HCT116 (cell line): ENCODE measurements around the gene FPR1. TPM values are rescaled to one million over a fixed set of nuclear protein-coding genes. Genes with fewer than 3 reads are reported as not detected.

Experiments used
- ATAC-seq: fragments of 200-7000 bp; cut with Tn5 transposase; 2 replicates; pipeline ENCODE4 v1.9.1; 2020; ENCODE audit warnings: mild to moderate bottlenecking, moderate library complexity
- BruUV-seq: library from RNA; stranded (reverse); fragments of 400-500 nt; replicated peaks from 2 replicates; lab custom pipeline; 2021; lab: Mats Ljungman, UMichigan
- CTCF ChIA-PET: fragments of 300-600 bp; sonication (Branson Sonifier 250); formaldehyde crosslinking; loops from one replicate; lab custom pipeline; 2021; ENCODE audit warnings: antibody characterized with exemption; lab: Charles Lee
- POLR2A ChIA-PET: fragments of 300-600, 350-600 bp; sonication (Branson Sonifier 250); formaldehyde crosslinking; loops from one replicate; lab custom pipeline; 2021; ENCODE audit warnings: antibody characterized with exemption; lab: Charles Lee
- RAD21 ChIA-PET, 2 experiments: fragments of 300-600 bp; sonication (Branson Sonifier 250); formaldehyde crosslinking; loops; one replicate each; lab custom pipeline; 2023; ENCODE audit warnings: low total read pairs in 2 of 2; ENCODE audit not compliant: uncharacterized antibody in 2 of 2, unreplicated experiment in 2 of 2, low non-redundant PET in 1 of 2; lab: Charles Lee
- DNase-seq: peaks from one replicate; pipeline ENCODE4 v3.0.0-alpha.2; 2010; ENCODE audit warnings: low read depth, low spot score
- H2AFZ ChIP-seq: fragments of 200-600 bp; shearing (Covaris generic), sonication (generic); 2 replicates; pipeline ENCODE4 v1.6.1; 2017; ENCODE audit warnings: low read depth, mixed run types, mixed read lengths, antibody characterized with exemption, low read length; ENCODE audit not compliant: poor library complexity, severe bottlenecking
- H3K27ac ChIP-seq: 2 replicates; pipeline ENCODE4 v1.5.1; 2012; ENCODE audit warnings: low read depth, low read length
- H3K27me3 ChIP-seq: fragments of 200-600 bp; sonication (generic); 2 replicates; pipeline ENCODE4 v1.6.1; 2016; ENCODE audit warnings: mixed run types, low read length, mixed read lengths; ENCODE audit not compliant: insufficient read depth
- H3K36me3 ChIP-seq, 2 experiments: fragments of 200-500 bp in 1 of 2; fragments of 200-600 bp in 1 of 2; sonication (Bioruptor generic) in 1 of 2; sonication (generic) in 1 of 2; 2 replicates each; pipeline versions ENCODE4 v1.5.1 to v1.6.1; 2014 to 2016; ENCODE audit warnings: low read length in 2 of 2, inconsistent platforms in 1 of 2, mixed read lengths in 1 of 2, mixed run types in 1 of 2; ENCODE audit not compliant: insufficient read depth in 2 of 2, control insufficient read depth in 1 of 2
- H3K4me1 ChIP-seq, 2 experiments: fragments of 200-600 bp in 1 of 2; sonication (generic) in 1 of 2; 2 replicates each; pipeline versions ENCODE4 v1.5.1 to v1.6.1; 2012 to 2017; ENCODE audit warnings: low read length in 2 of 2, inconsistent platforms in 1 of 2, mild to moderate bottlenecking in 1 of 2, mixed read lengths in 1 of 2, mixed run types in 1 of 2, moderate library complexity in 1 of 2; ENCODE audit not compliant: insufficient read depth in 2 of 2, control insufficient read depth in 1 of 2
- H3K4me2 ChIP-seq: fragments of 200-600 bp; sonication (generic); 2 replicates; pipeline ENCODE4 v1.6.1; 2017; ENCODE audit warnings: mixed run types, low read length, mixed read lengths
- H3K4me3 ChIP-seq, 2 experiments: fragments of 200-600 bp in 1 of 2; sonication (generic) in 1 of 2; replicated peaks in 1 of 2; 2 replicates each; pipeline ENCODE4 v1.5.1; 2011 to 2016; ENCODE audit warnings: low read length in 2 of 2, control low read depth in 1 of 2, low read depth in 1 of 2, mild to moderate bottlenecking in 1 of 2, mixed read lengths in 1 of 2, mixed run types in 1 of 2
- H3K79me2 ChIP-seq: fragments of 200-600 bp; sonication (generic); 2 replicates; pipeline ENCODE4 v1.6.1; 2017; ENCODE audit warnings: mild to moderate bottlenecking, mixed run types, low read length, moderate library complexity, mixed read lengths; ENCODE audit not compliant: insufficient read depth
- H3K9ac ChIP-seq: fragments of 200-600 bp; sonication (generic); 2 replicates; pipeline ENCODE4 v1.6.1; 2016; ENCODE audit warnings: low read length, mixed read lengths
- H3K9me2 ChIP-seq: fragments of 200-600 bp; sonication (generic), shearing (Covaris generic); 2 replicates; pipeline ENCODE4 v1.6.1; 2017; ENCODE audit warnings: mixed run types, mild to moderate bottlenecking, moderate library complexity; ENCODE audit not compliant: insufficient read depth
- H3K9me3 ChIP-seq, 2 experiments: fragments of 200-500 bp in 1 of 2; fragments of 200-600 bp in 1 of 2; sonication (Bioruptor generic) in 1 of 2; sonication (generic) in 1 of 2; 2 replicates each; pipeline ENCODE4 v1.6.1; 2014 to 2017; ENCODE audit warnings: low read length in 2 of 2, mixed read lengths in 2 of 2, inconsistent platforms in 1 of 2, low read depth in 1 of 2, mild to moderate bottlenecking in 1 of 2, mixed run types in 1 of 2, moderate library complexity in 1 of 2; ENCODE audit not compliant: control insufficient read depth in 1 of 2, insufficient read depth in 1 of 2
- H4K20me1 ChIP-seq: fragments of 200-600 bp; sonication (generic), shearing (Covaris generic); 2 replicates; pipeline ENCODE4 v1.6.1; 2017; ENCODE audit warnings: mixed run types, mild to moderate bottlenecking, moderate library complexity; ENCODE audit not compliant: insufficient read depth
- CBX3 ChIP-seq: IDR thresholded peaks from 2 replicates; pipeline ENCODE4 v1.6.1; 2012; ENCODE audit warnings: low read depth
- CEBPB ChIP-seq: IDR thresholded peaks from 2 replicates; pipeline ENCODE4 v1.6.1; 2012; ENCODE audit warnings: low read depth
- EGR1 ChIP-seq: IDR thresholded peaks from 2 replicates; pipeline ENCODE4 v1.6.1; 2012; ENCODE audit warnings: low read depth
- ELF1 ChIP-seq: IDR thresholded peaks from 2 replicates; pipeline ENCODE4 v1.6.1; 2012; ENCODE audit warnings: low read depth, borderline replicate concordance
- EZH2 ChIP-seq: fragments of 200-600 bp; sonication (generic); IDR thresholded peaks from 2 replicates; pipeline ENCODE4 v1.6.1; 2017; ENCODE audit warnings: antibody characterized with exemption, mixed run types
- FOSL1 ChIP-seq: IDR thresholded peaks from 2 replicates; pipeline ENCODE4 v1.6.1; 2012; ENCODE audit warnings: low read depth
- POLR2AphosphoS5 ChIP-seq: IDR thresholded peaks from 2 replicates; pipeline ENCODE4 v1.6.1; 2011; ENCODE audit warnings: mild to moderate bottlenecking, low read depth, low read length, moderate library complexity
- SP1 ChIP-seq: IDR thresholded peaks from 2 replicates; pipeline ENCODE4 v1.6.1; 2012; ENCODE audit warnings: low read depth
- ZNF274 ChIP-seq: fragments of 200-500 bp; sonication (Bioruptor generic); IDR thresholded peaks from 2 replicates; pipeline ENCODE4 v1.6.1; 2014; ENCODE audit warnings: mild to moderate bottlenecking, low read depth, low read length, inconsistent platforms
- intact Hi-C: fragments of 100-400 bp; cut with micrococcal nuclease; formaldehyde crosslinking; loops from 2 replicates; pipeline ENCODE4 v1.10.0; 2022
- total RNA-seq: library from RNA; stranded (reverse); gene quantifications from one replicate; pipeline ENCODE4 v1.2.1, GENCODE V29; 2021; ENCODE audit not compliant: unreplicated experiment
- TF ChIP-seq, protein P1 (sequence below): IDR thresholded peaks from 2 replicates; pipeline ENCODE4 v1.6.1; 2011; ENCODE audit warnings: mild to moderate bottlenecking, low read length, moderate library complexity; ENCODE audit not compliant: insufficient replicate concordance; ENCODE audit errors: extremely low read depth
- TF ChIP-seq, protein P2 (sequence below): IDR thresholded peaks from 2 replicates; pipeline ENCODE4 v1.6.1; 2012
- TF ChIP-seq, protein P3 (sequence below), 3 experiments: fragments of 200-600 bp in 1 of 3; sonication (generic) in 1 of 3; IDR thresholded peaks in 2 of 3; conservative IDR thresholded peaks in 1 of 3; 2 replicates each; pipeline ENCODE4 v1.5.1; 2012 to 2017; ENCODE audit warnings: low read depth in 2 of 3, low read length in 2 of 3, antibody characterized with exemption in 1 of 3, borderline replicate concordance in 1 of 3, control low read depth in 1 of 3, mild to moderate bottlenecking in 1 of 3, mixed read lengths in 1 of 3, mixed run types in 1 of 3, moderate library complexity in 1 of 3; ENCODE audit not compliant: insufficient read depth in 1 of 3
- TF ChIP-seq, protein P4 (sequence below): IDR thresholded peaks from 2 replicates; pipeline ENCODE4 v1.6.1; 2012

The FPR1 gene
- total RNA-seq, 1 experiment from 2014 or later: not detected

DNA sequence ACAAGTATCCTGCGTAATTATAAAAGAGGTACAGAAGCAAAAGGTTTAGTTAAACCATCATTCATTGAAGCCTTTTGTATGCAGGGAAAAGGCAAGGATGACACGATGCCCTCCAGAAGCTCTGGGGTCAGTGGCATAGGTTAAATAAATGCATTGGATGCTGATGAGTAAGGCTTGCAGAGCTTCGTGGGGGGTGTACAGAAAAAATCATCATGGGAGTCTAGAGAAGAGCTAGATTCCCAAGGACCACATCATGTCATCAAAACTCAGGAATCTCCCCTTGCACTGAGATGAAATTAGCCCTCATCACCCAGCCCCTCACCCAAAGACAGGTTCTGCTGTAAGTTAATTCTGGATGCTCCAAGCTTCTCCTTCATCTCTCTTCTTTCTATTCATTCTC lies 8.3 kb downstream of the FPR1 start:
- Histone ChIP-seq H3K9me3 (no peaks in the 10 kb centered on the region), H3K4me1 (no peaks in the 10 kb centered on the region), H3K36me3 (no peaks in the 10 kb centered on the region), H3K4me2 (no peak overlapping the region), H4K20me1 (no peaks in the 10 kb centered on the region), H3K4me3 (no peak overlapping the region), H3K79me2 (no peaks in the 10 kb centered on the region), H3K9ac (no peak overlapping the region), H2AFZ (no peak overlapping the region), H3K27ac (no peak overlapping the region), H3K27me3 (no peaks in the 10 kb centered on the region), H3K9me2 (no peaks in the 10 kb centered on the region)
- ATAC-seq: no peak
- TF ChIP-seq POLR2AphosphoS5 (no peak), CBX3 (no peak), FOSL1 (no peak), CEBPB (no peak), ELF1 (no peak), ZNF274 (no peak), EGR1 (no peak), EZH2 (no peak), SP1 (no peak)
- TF ChIP-seq, protein P1, sequence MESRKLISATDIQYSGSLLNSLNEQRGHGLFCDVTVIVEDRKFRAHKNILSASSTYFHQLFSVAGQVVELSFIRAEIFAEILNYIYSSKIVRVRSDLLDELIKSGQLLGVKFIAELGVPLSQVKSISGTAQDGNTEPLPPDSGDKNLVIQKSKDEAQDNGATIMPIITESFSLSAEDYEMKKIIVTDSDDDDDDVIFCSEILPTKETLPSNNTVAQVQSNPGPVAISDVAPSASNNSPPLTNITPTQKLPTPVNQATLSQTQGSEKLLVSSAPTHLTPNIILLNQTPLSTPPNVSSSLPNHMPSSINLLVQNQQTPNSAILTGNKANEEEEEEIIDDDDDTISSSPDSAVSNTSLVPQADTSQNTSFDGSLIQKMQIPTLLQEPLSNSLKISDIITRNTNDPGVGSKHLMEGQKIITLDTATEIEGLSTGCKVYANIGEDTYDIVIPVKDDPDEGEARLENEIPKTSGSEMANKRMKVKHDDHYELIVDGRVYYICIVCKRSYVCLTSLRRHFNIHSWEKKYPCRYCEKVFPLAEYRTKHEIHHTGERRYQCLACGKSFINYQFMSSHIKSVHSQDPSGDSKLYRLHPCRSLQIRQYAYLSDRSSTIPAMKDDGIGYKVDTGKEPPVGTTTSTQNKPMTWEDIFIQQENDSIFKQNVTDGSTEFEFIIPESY: no peak
- TF ChIP-seq, protein P2, sequence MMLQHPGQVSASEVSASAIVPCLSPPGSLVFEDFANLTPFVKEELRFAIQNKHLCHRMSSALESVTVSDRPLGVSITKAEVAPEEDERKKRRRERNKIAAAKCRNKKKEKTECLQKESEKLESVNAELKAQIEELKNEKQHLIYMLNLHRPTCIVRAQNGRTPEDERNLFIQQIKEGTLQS: no peak
- TF ChIP-seq, protein P3, sequence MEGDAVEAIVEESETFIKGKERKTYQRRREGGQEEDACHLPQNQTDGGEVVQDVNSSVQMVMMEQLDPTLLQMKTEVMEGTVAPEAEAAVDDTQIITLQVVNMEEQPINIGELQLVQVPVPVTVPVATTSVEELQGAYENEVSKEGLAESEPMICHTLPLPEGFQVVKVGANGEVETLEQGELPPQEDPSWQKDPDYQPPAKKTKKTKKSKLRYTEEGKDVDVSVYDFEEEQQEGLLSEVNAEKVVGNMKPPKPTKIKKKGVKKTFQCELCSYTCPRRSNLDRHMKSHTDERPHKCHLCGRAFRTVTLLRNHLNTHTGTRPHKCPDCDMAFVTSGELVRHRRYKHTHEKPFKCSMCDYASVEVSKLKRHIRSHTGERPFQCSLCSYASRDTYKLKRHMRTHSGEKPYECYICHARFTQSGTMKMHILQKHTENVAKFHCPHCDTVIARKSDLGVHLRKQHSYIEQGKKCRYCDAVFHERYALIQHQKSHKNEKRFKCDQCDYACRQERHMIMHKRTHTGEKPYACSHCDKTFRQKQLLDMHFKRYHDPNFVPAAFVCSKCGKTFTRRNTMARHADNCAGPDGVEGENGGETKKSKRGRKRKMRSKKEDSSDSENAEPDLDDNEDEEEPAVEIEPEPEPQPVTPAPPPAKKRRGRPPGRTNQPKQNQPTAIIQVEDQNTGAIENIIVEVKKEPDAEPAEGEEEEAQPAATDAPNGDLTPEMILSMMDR (IDR thresholded peaks at IDR 0.05 in 2 of 3, conservative IDR thresholded peaks at IDR 0.05 in 1 of 3; ENCODE audit: borderline replicate concordance in 1 of 3, insufficient read depth in 1 of 3, low read depth in 2 of 3, low read length in 2 of 3): no peak
- TF ChIP-seq, protein P4, sequence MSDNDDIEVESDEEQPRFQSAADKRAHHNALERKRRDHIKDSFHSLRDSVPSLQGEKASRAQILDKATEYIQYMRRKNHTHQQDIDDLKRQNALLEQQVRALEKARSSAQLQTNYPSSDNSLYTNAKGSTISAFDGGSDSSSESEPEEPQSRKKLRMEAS: no peak
- no TSS peak for BruUV-seq
- POLR2A ChIA-PET: no interaction called here
- no peak for DNase-seq
- CTCF ChIA-PET: no interaction called here
- RAD21 ChIA-PET: no interaction called here
- intact Hi-C loops: no loop called here
